Epidermal melanocyte (primary cell): ENCODE data around the gene FGGY.

Source experiments
- DNase-seq: peaks from one replicate; pipeline ENCODE4 v3.0.0; 2011; ENCODE audit warnings: low spot score; ENCODE audit not compliant: insufficient read length

Gene FGGY

DNA sequence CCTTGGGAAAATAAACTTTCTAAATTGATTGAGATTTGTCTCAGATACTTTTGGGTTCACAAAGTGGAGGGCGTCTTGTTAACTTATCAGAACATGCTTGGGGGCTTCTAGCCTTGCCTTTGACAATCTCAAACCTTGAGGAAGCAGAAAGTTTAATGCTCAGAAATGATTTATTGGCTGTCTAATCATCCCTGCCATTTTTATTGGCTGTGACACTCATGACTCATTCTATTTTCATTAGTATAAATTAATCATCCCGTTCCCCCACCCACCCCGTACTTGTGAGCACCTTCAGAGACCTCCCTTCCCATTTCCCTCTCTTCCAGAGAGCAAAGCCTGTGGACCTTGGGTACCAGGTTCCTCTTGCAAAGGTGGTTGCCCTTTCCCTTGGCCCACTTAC lies 87.1 kb downstream of the FGGY start:
- DNase-seq = no peak

DNA sequence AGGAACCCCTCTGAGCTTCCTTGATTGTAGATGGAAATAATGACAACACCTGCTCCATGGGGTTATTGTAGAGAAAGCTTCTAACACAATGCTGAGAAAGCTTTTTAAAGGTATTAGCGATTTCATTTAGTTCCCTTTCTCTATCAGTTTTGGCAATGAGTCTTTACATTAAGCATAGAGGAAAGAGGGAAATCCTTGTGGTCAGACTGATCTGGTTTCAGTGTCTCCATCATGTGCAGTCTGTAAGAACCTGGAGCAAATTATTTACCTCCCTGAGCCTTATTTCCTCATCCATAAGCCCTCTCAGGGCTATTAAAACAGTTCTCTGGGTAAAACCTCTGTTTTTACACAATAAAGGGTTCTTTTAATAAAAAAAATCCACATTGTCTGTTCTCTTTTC lies 87.5 kb downstream of the FGGY start:
- DNase-seq = no peak

DNA sequence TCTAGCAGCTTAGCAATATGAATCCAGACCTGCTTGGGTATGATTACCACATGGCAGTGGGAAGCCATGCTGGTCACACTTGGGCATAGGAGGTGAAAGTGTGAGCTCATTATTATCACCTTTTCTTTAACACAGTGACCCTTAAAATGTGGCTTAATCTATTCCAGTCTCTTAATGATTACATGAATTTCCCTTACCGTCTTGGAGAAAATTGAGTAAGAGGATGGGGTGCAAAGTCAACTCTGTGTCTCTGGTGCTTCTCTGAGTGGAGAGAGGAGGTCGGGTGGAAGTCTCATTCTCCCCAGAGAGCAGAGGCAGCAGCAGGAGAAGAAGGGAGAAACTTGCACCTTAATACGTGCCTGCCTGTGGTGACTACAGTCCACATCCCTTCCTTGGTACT lies 91.3 kb downstream of the FGGY start:
- no peak for DNase-seq

DNA sequence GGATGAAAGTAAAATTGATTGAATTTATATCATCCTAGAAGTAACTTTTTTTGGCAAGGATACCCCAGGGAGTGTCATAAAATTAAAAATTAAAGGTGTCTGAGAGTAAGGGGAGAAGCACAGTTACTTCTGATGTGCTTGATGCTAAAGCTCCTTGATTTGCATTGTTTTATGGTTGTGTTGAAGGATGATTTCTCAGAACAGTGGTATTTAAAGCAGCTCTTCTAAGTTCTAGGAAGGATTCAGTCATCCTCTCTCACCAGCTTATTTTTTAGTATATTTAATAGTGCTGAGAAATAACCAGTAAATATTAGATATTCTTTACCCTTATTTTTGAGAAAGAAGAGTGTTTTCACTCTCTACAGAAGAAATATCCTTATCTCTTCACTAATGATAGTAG lies 93.0 kb downstream of the FGGY start:
- DNase-seq = no peak

DNA sequence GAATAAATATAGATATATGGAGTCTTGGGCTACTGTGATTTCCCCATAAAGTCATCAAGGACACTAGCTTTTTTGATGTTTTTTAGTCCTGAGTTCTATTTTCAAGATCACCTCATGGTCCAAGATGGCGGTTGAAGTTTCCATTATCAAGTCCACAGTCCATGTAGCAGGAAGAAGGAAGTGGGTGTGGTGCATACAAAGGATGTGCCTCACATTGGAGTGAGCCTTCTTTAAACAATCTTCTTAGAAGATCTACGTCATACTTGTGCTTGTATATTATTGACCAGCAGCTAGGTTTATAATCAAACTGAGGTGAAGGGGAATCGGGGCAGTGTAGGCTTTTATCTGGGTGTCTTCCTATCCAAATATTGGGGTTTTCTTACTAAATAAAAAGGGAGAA lies 93.4 kb downstream of the FGGY start:
- DNase-seq = no peak

DNA sequence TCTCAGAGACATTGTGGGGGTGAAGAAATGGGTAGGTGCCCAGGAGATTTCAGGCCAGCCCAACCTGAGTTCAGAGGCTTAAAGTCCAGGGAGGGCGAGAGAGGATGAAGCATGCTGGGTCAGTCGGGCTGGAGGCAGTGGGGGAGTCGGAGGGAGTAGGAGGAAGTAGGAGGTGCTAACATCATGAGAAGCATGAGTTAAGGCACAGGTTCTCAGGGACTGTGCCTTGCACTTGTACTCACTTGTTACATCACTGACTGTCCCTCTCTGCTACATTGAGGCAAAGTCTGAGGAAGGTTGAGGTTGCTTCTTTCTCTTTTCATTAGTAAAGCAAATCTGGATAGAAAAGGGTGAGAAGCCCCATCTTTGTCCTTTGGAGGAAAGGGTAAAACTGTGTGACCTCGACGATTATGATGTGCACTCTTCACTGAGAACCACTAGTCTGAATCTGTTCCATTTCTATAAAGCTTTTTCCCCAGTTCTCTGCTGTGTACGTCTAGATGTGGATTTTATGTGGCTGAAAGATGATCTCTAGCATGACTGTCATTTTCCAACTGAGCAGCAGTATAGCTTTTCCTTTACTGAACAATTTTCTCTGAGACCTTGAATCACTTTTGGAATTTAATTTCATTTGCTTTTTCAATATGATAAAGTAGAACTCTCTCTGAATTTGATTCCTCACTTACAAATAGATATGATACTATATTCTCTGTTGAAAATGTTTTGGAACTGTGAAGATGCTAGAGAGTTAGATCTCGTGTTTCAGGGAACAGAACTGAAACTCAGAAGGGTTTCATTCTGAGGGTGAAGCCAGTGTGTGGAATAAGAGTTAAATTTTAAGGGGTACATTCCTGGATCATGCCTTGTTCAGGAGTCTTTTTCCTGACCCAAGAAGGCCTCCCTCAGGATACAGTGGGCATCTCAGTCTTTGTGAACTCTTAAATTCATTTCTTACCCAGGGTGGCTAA lies 94.6 kb downstream of the FGGY start:
- DNase-seq = no peak

DNA sequence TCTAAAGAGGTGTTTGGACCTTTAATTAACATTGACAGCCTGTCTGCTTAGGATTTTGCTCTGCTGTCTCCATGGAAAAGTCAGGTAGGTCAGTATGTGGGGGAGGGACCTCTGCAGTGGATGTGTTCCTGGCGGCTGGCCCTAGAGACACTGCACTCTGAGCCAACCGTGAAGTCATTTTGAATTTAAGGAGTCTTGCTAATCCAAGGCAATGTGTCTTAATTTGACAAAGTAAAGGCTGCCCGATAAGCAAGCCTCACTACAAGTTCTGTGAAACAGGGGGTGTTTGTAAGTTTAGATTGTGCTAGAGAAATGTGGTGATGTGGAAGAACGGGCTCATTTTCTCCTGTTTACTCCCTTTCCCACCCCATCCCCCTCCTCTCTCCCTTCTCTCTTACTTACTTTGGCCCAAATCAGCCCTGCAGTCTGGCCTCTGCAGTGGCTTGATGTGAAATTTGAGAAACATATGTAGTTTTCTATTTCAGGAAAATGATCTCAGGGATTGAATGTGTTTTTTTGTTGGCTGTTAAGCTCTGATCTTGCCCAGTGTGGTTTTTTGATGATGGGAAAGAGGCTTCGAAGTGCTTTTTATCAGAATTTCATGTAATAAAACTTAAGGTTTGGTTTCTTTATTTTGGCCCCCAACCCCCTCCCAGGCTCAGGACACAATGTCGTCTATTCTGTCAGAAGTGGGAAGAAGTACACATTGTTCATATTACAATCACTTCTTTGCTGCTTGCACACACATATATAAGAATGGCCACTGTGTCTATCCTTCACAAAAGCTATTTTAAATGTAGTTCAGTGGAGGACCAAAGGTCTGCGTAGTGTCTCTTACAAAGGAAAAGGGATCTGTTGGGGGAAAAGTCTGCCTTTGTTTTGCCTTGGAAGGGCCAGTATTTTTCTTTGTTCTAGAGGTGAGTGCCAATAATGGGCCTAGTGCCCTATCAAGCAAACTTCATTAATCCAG lies 96.6 kb downstream of the FGGY start:
- no peak for DNase-seq

DNA sequence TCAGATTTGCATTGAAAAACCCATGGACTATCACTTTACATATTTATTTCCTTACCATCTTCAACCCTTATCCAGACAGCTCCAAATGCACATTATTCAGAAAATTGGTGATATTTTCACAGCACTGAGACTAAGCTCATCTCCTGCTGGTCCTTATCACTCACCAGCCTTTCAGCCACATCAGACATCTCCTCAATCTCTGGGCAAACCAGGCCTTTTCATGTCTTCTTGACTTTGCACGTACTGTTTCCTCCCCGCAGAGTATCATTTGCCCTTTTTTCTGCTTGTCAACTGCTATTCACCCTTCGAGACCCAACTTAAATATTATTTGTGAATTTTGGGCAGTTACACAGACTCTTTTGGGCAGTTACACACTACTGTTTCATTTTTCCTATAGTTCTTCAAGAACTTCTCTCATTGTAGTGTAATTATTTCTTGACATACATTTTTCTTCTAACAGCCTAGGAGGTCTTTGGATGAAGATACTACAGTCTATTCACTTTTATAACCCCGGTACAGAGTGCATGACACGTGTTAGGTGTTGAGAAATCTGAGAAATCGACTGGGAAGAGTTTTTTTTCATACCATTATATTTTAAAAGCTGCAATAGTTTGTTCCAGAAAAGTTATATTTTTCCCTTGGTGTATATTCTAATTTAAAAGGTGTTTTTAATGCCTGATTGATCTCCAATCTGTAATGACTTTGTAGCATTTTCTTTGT lies 98.0 kb downstream of the FGGY start:
- DNase-seq = no peak

DNA sequence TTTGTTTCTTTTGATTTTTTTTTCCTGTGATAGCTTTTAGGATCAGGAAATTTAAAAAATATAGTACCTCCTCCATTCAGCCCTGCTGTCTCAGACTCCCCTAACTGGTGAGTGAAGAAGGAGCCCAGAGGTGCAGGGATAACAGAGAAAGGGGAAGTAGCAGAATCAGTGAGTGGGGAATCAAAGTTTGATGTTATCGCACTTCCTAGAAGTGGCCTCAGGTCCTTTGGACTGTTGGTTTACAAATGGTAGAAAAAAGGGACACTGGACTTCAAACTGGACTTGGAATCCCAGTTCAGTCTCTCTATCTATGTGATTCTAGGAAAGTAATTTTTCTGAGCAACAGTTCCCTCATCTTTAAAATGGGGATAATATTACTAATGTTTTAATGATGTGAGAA lies 99.5 kb downstream of the FGGY start:
- no peak for DNase-seq

DNA sequence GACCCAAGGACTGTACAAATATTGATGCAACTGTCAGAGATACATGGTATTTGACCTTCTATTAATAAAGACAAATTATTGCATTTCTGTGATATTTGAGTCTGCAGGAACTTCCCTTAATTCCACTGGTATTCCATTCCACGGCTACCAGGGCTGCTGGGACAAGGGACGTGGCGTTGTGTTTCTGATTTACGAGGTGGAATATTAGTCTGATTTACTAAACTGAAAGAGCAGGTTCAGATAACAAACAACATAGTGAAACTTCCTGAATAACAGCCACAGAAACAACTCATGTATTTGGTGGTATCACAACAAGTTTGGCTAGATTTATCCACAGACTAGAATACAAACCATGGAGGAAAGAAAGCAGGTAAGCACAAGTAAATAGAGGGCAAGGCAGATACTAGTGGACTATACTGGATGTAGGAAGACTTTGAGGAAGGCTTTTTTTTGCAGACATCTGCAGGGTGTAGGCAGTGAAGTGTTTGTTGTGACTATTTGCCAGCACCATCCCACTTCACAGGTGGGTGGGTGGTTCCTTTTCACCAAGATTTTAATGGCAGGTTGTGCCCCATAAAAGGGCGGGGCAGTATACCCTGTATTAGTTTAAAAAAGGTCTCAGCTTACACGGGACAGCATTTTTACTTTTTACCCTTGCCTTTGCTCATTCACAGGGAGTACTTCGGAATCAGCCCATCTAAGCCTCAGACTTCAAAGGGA lies 100.4 kb downstream of the FGGY start:
- no peak for DNase-seq

DNA sequence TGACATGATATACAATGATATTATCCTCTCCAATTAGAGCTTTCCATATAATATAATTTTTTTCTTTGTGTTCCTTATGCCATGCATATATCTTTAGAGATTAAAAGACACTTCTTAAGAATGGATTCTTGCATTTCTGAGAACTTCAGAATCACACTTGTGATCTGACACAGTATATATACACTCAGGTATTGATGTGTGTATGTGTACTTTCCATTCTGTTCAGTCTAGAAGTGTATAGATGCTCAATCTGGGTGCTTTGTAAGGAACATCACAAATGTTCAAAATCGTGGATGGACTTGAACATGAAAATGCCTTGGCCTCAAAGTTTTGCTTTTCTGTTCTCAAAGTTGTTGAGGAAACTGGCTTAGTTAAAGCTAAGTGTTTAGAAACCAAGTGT lies 102.7 kb downstream of the FGGY start:
- DNase-seq = no peak

DNA sequence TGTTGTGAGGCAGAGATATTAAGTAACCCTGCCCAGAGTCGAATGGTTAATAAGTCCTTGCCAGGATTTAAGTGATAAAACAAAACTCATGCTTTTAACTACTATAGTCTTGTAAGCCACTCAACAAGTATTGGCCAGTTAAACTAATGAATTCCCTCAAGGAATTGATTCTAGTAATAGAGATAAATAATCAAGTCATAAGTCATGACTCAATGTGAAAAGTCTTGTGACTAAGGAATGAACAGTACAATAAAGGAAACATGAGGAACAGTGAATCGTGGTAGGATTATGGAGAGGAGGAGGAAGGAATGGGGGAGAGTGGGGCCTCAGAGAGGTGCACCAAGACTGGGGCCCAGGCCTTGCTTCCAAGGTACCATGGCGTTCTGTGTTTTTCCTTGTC lies 104.7 kb downstream of the FGGY start:
- DNase-seq = no peak

DNA sequence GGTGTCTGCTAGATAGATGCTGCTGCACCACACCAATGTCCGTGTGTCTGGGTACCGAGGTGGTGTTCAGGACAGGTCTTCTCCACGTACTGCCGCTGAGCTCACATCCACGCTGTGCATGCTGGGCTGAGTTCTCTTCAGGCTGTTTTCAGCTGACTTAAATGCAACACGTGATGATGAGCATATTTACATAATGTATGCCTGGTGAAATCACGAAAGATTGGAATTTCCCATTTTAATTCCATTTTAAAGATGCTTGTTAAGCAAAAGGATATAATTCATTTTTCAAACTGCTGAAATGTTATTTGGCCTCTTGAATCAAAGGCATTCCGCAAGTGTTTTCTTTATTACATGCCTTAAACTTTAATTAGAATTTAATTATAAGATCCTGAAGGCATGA lies 107.9 kb downstream of the FGGY start:
- DNase-seq = no peak

DNA sequence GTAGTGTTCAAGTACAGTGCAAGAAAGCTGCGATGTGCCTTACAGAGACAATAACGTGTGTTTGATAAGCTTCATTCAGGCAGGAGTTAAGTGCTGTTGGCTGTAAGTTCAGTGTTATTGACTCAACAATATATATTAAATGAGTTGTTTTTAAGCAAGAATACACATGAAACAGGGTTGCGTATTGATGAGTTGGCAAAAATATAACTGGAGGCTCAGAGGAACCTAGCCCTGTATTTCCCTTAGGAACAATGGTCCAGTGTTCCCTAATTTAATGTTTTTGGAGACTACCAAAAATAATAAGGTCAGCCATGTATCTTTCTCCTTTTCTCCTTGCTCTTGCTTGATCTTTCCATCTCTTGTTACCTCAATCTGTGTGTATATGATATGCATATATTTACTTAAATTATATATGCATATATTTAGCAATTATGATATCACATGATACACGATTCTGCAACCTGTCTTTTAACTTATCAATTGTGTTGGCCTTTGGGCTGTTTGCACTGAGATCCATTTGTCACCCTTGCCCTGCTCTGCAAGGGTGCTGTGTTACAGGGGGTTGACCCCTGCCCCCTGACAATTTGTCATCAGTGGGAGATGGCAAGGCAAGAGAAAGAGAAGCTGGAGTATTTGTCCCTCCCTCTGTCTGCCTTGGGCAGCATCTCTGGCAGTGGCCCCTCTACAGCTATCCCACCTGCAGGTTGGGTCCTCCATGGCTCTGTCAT lies 109.7 kb downstream of the FGGY start:
- no peak for DNase-seq

DNA sequence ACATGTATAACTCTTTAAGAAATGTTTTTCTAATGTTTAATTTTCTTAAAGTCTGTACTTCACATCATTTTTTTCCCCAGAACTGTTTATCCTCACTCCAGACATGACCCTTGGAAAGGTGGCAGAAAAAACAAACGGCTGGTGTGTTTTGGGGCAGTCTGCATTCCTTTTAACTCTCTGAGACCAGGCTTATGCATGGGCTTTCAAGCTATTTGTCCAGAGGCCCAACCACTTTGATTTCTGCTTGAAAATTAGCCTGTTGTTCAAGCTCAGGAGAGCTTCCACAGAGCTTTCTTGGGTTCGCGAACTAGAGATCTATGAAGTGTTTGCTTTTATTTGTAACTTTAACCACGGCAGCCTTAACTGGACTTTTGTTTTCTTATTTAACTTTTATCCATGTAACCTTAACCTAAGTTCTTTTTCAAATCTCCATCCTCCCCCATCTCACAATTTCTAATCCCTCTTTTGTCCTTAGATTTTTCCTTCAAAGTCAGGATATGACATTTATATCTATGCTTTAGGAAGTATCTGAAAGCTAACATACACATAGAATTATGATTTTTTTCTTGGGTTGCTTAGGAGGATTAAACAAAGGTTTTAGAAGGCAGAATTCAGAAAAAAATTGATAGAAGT lies 111.8 kb downstream of the FGGY start:
- DNase-seq = no peak

DNA sequence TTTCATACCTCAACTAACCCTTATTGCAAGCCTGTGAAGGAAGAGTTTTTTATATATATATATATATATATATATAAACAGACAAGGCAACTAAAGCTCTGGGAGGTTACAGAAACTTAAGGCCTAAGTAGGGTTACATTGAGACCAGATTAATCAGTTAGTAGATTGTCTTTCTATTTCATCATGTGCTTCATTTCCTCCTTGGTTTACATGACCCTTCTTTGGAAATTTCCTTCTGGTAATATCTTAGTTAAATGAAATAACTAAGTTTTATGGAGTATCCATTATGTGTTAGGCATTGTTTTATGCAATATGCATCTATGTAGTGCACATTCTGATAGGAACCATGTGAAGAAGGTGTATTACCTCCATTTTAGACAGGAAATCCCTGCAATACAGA lies 112.7 kb downstream of the FGGY start:
- no peak for DNase-seq

DNA sequence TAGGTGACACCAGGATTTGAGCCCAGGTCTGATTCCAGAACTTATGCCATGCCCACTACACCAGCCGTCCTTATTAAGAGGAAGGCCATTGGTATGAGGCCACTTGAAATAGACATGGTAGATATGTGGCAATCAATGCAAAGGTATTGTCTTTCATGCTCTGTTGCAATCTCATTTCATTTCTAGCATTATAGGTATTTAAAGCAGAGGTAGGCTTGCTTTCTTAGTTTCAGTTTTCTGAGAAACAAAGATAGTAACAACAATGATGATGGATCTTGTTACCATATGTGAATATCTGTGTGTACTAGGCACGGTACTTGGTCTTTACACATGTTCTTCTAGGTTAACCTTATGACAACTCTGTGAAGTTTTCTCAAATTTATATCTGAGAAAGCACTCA lies 113.1 kb downstream of the FGGY start:
- no peak for DNase-seq

DNA sequence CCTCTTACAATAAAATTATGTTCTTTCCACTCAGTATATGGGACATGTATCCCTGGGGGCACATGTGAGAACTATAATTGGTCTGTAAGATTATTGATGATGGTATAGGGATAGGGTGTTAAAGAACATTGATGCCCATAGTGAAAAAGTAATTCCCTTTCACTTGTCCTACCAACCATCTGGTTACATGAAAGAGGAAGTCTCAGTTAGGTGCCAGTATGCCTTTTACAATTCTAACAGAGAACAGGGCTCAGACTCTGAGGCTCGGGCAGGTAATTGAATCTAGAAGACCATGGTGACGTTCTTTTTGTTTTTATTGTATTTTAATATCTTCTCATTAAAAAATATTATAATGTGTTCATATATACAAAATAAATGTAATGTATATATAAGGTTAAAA lies 113.6 kb downstream of the FGGY start:
- no peak for DNase-seq

DNA sequence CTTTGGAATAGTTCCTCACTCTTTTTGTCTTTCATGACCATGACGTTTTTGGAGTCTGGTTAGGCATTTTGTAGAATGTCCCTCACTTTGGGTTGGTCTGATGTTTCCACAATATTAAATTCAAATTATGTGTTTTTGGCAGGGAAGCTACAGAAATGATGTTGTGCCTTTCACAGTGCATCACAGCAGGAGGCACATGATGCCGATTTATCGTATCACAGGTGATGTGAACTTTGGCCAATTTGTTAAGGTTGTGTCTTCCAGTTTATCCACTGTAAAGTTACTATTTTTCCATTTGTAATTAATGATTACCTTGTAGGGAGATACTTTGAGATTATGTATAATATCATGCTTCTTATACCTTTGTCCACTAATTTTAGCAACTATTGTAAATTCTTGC lies 114.3 kb downstream of the FGGY start:
- no peak for DNase-seq
